Renal cortical epithelial cell (primary cell): ENCODE data around the gene MAEA. TPM values are rescaled to one million over a fixed set of nuclear protein-coding genes. Genes with fewer than 3 reads are reported as not detected.

Experiments used
- DNase-seq: peaks from one replicate; pipeline ENCODE4 v3.0.0-alpha.2; 2011; ENCODE audit warnings: low read depth
- total RNA-seq: library from RNA; depleted of rRNA; stranded (reverse); fragments of >200 nt; gene quantifications from 2 replicates; pipeline ENCODE4 v1.2.3, GENCODE V29; 2014

Gene MAEA
- total RNA-seq, 1 donor from 2014 or later, result 139 TPM

GRCh38 chr4:1335193-1335883 is 45.6 kb downstream of the MAEA start:
- peak; percentile 13 for DNase-seq

DNA sequence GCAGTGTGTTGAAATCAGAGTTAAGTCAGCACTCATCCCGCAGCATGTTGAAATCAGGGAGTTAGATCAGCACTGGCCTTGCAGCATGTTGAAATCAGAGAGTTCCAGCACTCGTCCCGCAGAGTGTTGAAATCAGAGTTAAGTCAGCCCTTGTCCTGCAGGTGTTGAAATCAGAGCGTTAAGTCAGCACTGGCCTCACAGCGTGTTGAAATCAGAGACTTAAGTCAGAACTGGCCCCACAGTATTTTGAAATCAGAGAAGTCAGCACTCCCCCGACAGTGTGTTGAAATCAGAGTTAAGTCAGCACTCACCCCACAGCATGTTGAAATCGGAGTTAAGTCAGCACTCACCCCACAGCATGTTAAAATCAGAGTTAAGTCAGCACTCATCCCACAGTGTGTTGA is 46.4 kb downstream of the MAEA start:
- peak; percentile 54 for DNase-seq

DNA sequence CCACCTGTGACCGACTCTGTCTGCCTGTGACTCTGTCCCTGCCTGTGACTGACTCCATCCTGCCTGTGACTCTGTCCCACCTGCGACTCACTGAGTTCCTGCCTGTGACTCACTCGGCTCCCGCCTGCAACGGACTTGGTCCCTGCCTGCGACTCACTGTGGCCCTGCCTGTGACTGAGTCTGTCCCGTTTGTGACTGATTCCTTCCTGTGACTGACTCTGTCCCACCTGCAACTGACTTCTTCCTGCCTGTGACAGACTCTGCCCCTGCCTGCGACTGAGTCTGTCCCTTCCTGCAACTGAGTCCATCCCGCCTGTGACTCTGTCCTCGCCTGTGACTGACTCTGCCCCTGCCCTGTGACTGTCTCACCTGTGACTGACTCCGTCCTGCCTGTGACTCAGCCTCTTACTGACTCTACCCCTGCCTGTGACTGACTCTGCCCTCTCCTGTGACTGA is 47.7 kb downstream of the MAEA start:
- peak; percentile 23 for DNase-seq

GRCh38 chr4:1337951-1338751 is 48.5 kb downstream of the MAEA start:
- DNase-seq, result no peak

DNA sequence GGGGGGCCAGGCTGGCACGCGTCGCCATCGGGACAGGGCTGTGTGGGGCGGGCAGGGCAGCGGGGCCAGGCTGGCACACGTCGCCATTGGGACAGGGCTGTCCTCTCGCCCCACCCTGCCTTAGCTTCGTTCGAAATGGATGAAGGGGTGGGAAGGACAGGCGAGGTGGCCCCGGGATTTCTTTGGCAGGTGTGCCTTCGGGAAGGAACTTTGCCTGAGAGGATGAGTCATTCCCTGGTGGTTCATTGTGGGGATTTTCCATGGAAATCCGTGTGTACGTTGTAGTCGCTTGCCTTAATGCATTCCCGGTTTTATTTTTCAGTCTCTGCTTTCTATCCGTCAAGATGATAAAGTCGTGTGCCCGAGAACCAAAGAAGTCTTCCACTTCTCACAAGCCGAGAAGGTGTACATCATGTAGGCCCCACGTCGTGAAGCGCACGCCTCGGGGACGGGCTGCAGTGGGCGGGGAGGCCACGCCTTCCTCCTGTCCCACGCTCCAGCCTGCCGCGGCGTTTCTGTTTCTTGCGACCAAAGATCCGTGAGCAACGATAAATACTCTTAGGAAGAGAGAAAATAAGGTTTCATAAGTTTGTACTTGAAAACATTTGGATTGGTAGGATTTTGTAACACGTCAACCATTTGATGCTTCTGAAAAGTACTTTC is 49.2 kb downstream of the MAEA start:
- no peak for DNase-seq

DNA sequence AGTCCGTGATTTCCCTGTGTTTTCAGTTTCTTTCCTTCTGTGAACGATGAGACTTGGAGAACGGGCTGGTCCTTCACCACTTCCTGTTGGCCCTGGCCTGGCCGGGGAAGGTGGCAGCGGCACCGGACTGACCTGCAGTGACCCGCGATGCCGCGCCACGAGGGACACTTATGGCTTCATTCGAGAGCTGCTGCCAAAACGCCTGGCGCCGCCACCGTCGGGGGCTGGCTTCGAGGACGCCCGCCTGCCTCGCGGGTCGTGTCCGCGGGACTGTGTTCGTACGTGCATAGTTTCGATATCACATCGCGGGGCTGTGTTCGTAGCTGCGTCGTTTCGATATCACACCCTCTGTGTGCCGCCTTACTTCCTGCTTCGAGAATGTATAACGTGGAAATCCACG is 49.8 kb downstream of the MAEA start:
- no peak for DNase-seq

- DNase-seq, result no peak
Measured at GRCh38 chr4:1340181-1340747, 50.6 kb downstream of the MAEA start.

DNA sequence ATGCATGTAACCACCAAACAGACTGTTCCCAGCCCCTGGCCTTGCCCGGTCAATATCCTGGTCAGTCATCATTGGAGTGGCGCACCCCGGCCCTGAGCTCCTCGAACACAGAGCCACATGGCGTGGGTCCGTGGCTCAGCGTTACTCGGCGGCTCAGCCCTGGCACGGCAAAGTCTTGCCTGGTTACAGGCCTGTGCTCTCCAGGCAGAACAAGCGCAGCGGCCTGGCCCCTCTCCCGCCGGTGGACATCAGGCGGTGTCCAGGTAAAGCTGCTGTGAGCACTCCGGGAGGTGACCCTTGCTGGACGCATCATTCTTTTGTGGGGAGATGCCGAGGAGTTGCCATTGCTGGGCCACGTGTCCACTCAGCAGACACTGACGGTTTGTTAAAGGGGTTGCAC is 51.2 kb downstream of the MAEA start:
- DNase-seq, result no peak

DNA sequence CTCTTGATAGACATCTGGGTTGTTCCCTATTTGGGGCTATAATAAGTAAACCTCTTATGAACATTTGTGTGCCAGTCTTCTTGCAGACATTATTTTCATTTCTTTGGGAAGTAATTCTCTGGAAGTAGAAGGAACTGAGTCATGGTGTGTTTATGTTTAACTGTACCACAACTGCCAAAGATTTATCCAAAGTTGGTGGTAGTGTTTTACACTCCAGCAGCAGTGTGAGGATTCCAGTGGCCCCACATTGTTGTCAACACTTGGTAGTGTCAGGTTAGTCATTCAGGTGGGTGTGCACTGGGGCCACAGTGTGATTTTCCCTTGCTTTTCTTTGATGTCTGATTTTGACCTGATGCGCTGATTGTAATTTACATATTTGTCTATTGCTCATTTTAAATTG is 52.3 kb downstream of the MAEA start:
- DNase-seq, result peak; percentile 19

DNA sequence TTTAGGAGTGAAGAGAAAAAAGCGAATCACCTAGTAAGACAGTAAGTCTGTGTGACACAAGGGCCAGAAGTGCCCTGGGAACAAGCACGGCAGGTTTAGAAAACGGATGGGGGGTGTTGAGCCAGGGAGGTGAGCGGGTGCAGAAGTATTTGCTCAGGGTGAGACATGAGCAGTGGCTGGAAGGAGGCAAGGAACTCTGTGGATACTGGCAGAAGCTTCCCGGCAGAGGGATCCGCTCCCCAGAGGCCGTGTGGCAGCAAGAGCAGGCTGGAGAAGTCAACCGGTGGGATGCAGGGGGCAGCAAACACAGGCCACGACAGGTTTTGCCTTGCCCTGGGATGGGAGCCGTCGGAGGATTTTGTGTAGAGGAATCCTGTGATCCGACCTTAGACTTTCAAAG is 55.0 kb downstream of the MAEA start:
- DNase-seq, result no peak

DNA sequence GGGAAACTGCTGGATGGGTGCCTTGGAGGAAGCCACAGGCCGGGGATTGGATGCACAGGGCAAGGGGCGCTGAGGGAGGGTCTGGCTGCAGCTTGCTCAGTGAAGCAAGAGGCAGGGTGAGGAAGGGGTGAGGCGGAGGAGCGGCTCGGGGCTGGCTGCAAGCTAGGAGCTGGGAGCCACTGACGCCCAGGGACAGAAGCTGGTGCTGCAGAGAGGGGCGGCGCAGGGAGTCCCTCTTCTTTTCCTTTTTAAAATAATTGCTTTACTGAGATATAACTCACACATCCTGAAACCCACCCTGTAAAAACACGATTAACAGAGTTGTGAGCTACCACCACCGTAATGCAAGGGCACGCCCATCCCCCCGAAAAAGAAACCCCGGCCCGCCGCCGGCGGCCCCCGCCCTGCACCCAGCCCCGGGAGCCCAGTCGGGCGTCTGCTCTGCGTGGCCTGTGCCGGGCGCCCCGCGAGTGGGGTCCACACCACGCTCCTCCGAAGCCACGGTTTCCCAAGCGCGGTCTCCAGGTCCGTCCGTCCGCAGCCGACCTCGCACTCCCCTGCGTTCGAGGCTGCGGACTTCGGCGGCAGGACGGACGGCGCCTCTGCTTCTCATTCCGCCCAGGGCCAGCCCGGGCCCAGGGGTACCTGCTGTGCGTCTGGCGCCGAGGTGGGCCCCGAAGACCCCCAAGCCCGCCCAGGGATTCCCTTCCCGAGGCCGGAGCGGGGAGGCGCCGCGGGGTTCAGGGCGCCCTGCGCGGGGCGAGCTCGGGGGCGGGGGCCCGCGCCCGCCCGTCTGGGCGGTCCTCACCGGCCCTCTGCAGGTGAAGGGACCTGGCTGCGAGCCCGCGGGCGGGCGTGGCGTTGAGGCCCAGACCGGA is 56.5 kb downstream of the MAEA start:
- peak; percentile 38 for DNase-seq

GRCh38 chr4:1346781-1347409 is 57.2 kb downstream of the MAEA start, which contains the start of gene UVSSA:
UVSSA (plus strand) TSS chr4:1347208; CDS start chr4:1348092, 884 bp downstream.
- DNase-seq, result peak; percentile 95

- peak; percentile 51 for DNase-seq
Measured at GRCh38 chr4:1347410-1347864, 57.7 kb downstream of the MAEA start.

DNA sequence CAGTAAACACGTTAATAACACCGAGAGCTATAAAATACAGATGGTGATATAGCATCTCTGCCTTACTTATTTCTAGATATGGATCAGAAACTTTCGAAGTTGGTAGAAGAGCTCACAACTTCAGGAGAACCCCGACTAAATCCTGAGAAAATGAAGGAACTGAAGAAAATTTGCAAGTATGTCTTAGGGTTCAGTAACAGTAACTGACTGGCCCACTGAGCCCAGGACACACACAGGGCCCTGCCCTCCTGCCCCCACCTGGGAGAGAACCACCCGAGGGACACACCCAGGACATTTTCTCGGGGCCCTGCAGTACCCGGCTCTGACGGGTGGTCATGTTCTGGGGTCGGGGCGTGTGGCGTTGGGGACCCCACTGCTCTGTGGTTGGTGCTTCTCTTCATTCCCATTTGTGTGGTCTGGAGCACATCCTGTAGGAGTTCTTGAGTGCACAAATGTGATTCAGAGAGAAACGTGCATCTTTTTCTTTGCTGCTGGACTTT is 58.4 kb downstream of the MAEA start:
- no peak for DNase-seq

- DNase-seq, result no peak
Measured at GRCh38 chr4:1348746-1349145, 59.1 kb downstream of the MAEA start.

DNA sequence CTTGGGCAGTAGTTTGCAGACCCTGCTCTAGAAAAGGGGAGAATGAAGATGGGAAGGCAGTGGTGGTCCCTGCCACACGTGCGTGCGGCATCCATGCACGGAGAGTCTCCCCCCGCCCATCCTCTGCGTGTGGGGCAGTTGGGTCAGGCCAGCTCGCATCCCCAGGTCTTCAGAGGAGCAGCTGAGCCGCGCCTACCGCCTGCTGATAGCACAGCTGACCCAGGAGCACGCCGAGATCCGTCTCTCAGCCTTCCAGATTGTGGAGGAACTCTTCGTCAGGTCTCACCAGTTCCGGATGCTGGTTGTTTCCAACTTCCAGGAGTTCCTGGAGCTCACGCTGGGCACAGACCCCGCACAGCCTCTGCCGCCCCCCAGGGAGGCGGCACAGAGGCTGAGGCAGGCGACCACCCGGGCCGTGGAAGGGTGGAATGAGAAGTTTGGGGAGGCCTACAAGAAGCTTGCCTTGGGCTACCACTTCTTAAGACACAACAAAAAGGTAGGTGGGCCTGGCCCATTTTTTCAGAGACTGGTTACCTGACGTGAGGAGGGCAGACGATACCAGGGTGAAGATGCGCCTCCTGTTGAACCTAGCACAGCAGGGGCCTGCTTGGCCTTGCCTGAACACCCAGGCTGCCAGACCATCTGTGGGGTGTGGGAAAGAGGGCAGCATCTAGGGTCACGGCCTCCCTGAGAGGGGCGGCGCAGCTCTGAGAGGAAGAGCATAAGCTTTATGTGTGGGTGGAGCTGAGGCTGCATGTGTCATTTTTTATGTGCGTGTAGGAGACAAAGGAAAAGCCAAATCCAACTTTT is 59.9 kb downstream of the MAEA start:
- DNase-seq, result no peak

- DNase-seq, result no peak
Measured at GRCh38 chr4:1350169-1350520, 60.5 kb downstream of the MAEA start.

GRCh38 chr4:1351854-1352566 is 62.3 kb downstream of the MAEA start:
- DNase-seq, result peak; percentile 51

GRCh38 chr4:1352567-1352900 is 62.8 kb downstream of the MAEA start:
- DNase-seq, result no peak
